WTC11 (cell line): ENCODE measurements around the gene RPL10. TPM values are rescaled to one million over a fixed set of nuclear protein-coding genes. Genes with fewer than 3 reads are reported as not detected.

Experiments
- ATAC-seq: fragments of 200-7000 bp; cut with Tn5 transposase; 2 replicates; pipeline ENCODE4 v1.10.0; 2021; ENCODE audit warnings: mild to moderate bottlenecking, moderate library complexity
- CTCF ChIA-PET: fragments of 300-600 bp; sonication (Branson Sonifier 250); formaldehyde crosslinking; loops from one replicate; lab custom pipeline; 2021; ENCODE audit warnings: antibody characterized with exemption; lab: Charles Lee
- POLR2A ChIA-PET: fragments of 350-600 bp; sonication (Branson Sonifier 250); formaldehyde crosslinking; loops from one replicate; lab custom pipeline; 2021; ENCODE audit warnings: antibody characterized with exemption; lab: Charles Lee
- DNase-seq: peaks from one replicate; pipeline ENCODE4 v3.0.0; 2021; ENCODE audit warnings: low spot score
- H3K27ac Mint-ChIP-seq: 2 replicates; pipeline ENCODE4 v1.8.0; 2021; ENCODE audit warnings: mixed read lengths
- H3K27me3 Mint-ChIP-seq: 2 replicates; pipeline ENCODE4 v1.8.0; 2021; ENCODE audit warnings: low read depth, mild to moderate bottlenecking, moderate library complexity, mixed read lengths
- H3K36me3 Mint-ChIP-seq: 2 replicates; pipeline ENCODE4 v1.8.0; 2021; ENCODE audit warnings: mixed read lengths
- H3K4me1 Mint-ChIP-seq: 2 replicates; pipeline ENCODE4 v1.8.0; 2022; ENCODE audit warnings: mixed read lengths
- H3K4me3 Mint-ChIP-seq: 2 replicates; pipeline ENCODE4 v1.8.0; 2021; ENCODE audit warnings: mild to moderate bottlenecking, moderate library complexity, mixed read lengths
- H3K9me3 Mint-ChIP-seq: 2 replicates; pipeline ENCODE4 v1.8.0; 2021; ENCODE audit warnings: mixed read lengths
- ATF1 ChIP-seq: sonication (generic); formaldehyde crosslinking; IDR thresholded peaks from 2 replicates; pipeline ENCODE4 v1.8.1; 2023; ENCODE audit warnings: mild to moderate bottlenecking, moderate library complexity, missing genetic modification reagents
- CBFB ChIP-seq: sonication (generic); formaldehyde crosslinking; IDR thresholded peaks from 2 replicates; pipeline ENCODE4 v1.8.1; 2022; ENCODE audit warnings: mild to moderate bottlenecking, low read depth, missing genetic modification reagents
- CREB1 ChIP-seq: sonication (generic); formaldehyde crosslinking; IDR thresholded peaks from 2 replicates; pipeline ENCODE4 v1.8.0; 2023; ENCODE audit warnings: mild to moderate bottlenecking, missing genetic modification reagents
- EMX1 ChIP-seq: fragments of 250-450 bp; sonication (Bioruptor Pico); IDR thresholded peaks from 2 replicates; pipeline ENCODE4 v1.8.0; 2021; ENCODE audit warnings: mild to moderate bottlenecking
- GTF2I ChIP-seq: fragments of 250-450 bp; sonication (Bioruptor Pico); conservative IDR thresholded peaks from 2 replicates; pipeline ENCODE4 v1.4.0; 2021; ENCODE audit warnings: mild to moderate bottlenecking
- HMGA2 ChIP-seq: fragments of 250-450 bp; sonication (Bioruptor Pico); IDR thresholded peaks from 2 replicates; pipeline ENCODE4 v1.4.0; 2021; ENCODE audit warnings: mild to moderate bottlenecking, moderate library complexity
- JUN ChIP-seq: sonication (generic); formaldehyde crosslinking; IDR thresholded peaks from 2 replicates; pipeline ENCODE4 v1.8.0; 2023; ENCODE audit warnings: mild to moderate bottlenecking, missing genetic modification reagents
- KAT7 ChIP-seq: sonication (generic); formaldehyde crosslinking; IDR thresholded peaks from 2 replicates; pipeline ENCODE4 v1.8.1; 2023; ENCODE audit warnings: missing genetic modification reagents, mild to moderate bottlenecking, borderline replicate concordance
- MXD4 ChIP-seq: fragments of 250-450 bp; sonication (Bioruptor Pico); IDR thresholded peaks from 2 replicates; pipeline ENCODE4 v1.8.0; 2021; ENCODE audit warnings: mild to moderate bottlenecking, moderate library complexity, borderline replicate concordance
- NFE2L1 ChIP-seq: sonication (generic); formaldehyde crosslinking; IDR thresholded peaks from 2 replicates; pipeline ENCODE4 v1.8.1; 2023; ENCODE audit warnings: missing genetic modification reagents
- NR3C1 ChIP-seq: sonication (generic); formaldehyde crosslinking; conservative IDR thresholded peaks from 2 replicates; pipeline ENCODE4 v1.8.1; 2023; ENCODE audit warnings: low read depth, mild to moderate bottlenecking, missing genetic modification reagents
- PRRX2 ChIP-seq: fragments of 250-450 bp; sonication (Bioruptor Pico); IDR thresholded peaks from 2 replicates; pipeline ENCODE4 v1.8.0; 2021; ENCODE audit warnings: mild to moderate bottlenecking
- RELA ChIP-seq: sonication (generic); formaldehyde crosslinking; IDR thresholded peaks from 2 replicates; pipeline ENCODE4 v1.8.1; 2022; ENCODE audit warnings: missing genetic modification reagents, mild to moderate bottlenecking, borderline replicate concordance
- RORB ChIP-seq: fragments of 250-450 bp; sonication (Bioruptor Pico); IDR thresholded peaks from 2 replicates; pipeline ENCODE4 v1.9.0; 2021; ENCODE audit warnings: mild to moderate bottlenecking
- SMAD4 ChIP-seq: sonication (generic); formaldehyde crosslinking; IDR thresholded peaks from 2 replicates; pipeline ENCODE4 v1.8.0; 2022; ENCODE audit warnings: mild to moderate bottlenecking, missing genetic modification reagents
- TCF7 ChIP-seq: sonication (generic); formaldehyde crosslinking; IDR thresholded peaks from 2 replicates; pipeline ENCODE4 v1.8.0; 2022; ENCODE audit warnings: mild to moderate bottlenecking, low read depth, missing genetic modification reagents, moderate library complexity
- ZNF138 ChIP-seq: sonication (generic); formaldehyde crosslinking; conservative IDR thresholded peaks from 2 replicates; pipeline ENCODE4 v1.8.1; 2022; ENCODE audit warnings: mild to moderate bottlenecking, moderate library complexity, missing genetic modification reagents
- ZNF219 ChIP-seq: sonication (generic); formaldehyde crosslinking; IDR thresholded peaks from 2 replicates; pipeline ENCODE4 v1.8.0; 2023; ENCODE audit warnings: missing genetic modification reagents, mild to moderate bottlenecking, borderline replicate concordance
- ZNF232 ChIP-seq: sonication (generic); formaldehyde crosslinking; IDR thresholded peaks from 2 replicates; pipeline ENCODE4 v1.8.0; 2022; ENCODE audit warnings: mild to moderate bottlenecking, missing genetic modification reagents
- total RNA-seq: library from RNA; stranded (reverse); gene quantifications from 3 replicates; pipeline ENCODE4 v1.2.3, GENCODE V29; 2021
- TF ChIP-seq, protein P1 (sequence below): fragments of 250-450 bp; sonication (Bioruptor Pico); IDR thresholded peaks from 2 replicates; pipeline ENCODE4 v1.9.0; 2021; ENCODE audit warnings: mild to moderate bottlenecking
- TF ChIP-seq, protein P2 (sequence below): sonication (generic); formaldehyde crosslinking; IDR thresholded peaks from 2 replicates; pipeline ENCODE4 v1.8.1; 2022; ENCODE audit warnings: mild to moderate bottlenecking, missing genetic modification reagents, moderate library complexity, borderline replicate concordance
- TF ChIP-seq, protein P3 (sequence below): sonication (generic); formaldehyde crosslinking; IDR thresholded peaks from 2 replicates; pipeline ENCODE4 v1.8.1; 2023; ENCODE audit warnings: mild to moderate bottlenecking, missing genetic modification reagents, borderline replicate concordance
- TF ChIP-seq, protein P4 (sequence below): sonication (generic); formaldehyde crosslinking; IDR thresholded peaks from 2 replicates; pipeline ENCODE4 v1.8.0; 2023; ENCODE audit warnings: mild to moderate bottlenecking, missing genetic modification reagents
- TF ChIP-seq, protein P5 (sequence below): sonication (generic); formaldehyde crosslinking; IDR thresholded peaks from 2 replicates; pipeline ENCODE4 v1.8.0; 2022; ENCODE audit warnings: mild to moderate bottlenecking, missing genetic modification reagents
- TF ChIP-seq, protein P6 (sequence below): fragments of 250-450 bp; sonication (Bioruptor Pico); IDR thresholded peaks from 2 replicates; pipeline ENCODE4 v2.1.2; 2022; ENCODE audit warnings: mild to moderate bottlenecking, moderate library complexity
- TF ChIP-seq, protein P7 (sequence below): fragments of 250-450 bp; sonication (Bioruptor Pico); IDR thresholded peaks from 2 replicates; pipeline ENCODE4 v1.9.0; 2021; ENCODE audit warnings: mild to moderate bottlenecking

RPL10 gene
- total RNA-seq, 1 experiment from 2014 or later = 2,241 TPM

DNA sequence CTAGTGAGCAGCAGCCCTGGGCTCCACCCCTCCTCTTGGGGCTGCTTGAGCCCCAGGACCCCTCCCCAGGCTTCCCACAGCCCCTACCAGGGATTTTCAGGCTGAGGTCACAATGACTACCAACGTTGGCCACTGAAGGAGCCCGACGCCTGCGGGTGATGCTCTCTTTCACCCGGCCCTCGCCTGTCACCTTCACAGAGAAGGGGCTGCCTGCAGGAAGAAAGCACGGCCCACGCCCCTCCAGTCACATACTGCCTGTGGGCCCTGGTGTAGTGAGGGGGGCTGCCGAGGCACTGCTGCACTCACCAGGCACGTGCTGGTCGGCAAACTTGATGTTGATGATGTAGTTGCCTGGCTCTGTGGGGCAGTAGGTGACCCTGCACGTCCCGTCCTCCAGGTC lies 45.7 kb upstream of the RPL10 start (continued):
- TF ChIP-seq, protein P1, sequence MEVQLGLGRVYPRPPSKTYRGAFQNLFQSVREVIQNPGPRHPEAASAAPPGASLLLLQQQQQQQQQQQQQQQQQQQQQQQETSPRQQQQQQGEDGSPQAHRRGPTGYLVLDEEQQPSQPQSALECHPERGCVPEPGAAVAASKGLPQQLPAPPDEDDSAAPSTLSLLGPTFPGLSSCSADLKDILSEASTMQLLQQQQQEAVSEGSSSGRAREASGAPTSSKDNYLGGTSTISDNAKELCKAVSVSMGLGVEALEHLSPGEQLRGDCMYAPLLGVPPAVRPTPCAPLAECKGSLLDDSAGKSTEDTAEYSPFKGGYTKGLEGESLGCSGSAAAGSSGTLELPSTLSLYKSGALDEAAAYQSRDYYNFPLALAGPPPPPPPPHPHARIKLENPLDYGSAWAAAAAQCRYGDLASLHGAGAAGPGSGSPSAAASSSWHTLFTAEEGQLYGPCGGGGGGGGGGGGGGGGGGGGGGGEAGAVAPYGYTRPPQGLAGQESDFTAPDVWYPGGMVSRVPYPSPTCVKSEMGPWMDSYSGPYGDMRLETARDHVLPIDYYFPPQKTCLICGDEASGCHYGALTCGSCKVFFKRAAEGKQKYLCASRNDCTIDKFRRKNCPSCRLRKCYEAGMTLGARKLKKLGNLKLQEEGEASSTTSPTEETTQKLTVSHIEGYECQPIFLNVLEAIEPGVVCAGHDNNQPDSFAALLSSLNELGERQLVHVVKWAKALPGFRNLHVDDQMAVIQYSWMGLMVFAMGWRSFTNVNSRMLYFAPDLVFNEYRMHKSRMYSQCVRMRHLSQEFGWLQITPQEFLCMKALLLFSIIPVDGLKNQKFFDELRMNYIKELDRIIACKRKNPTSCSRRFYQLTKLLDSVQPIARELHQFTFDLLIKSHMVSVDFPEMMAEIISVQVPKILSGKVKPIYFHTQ (CRISPR knock-in tag) = no peak
- TF ChIP-seq CBFB (CRISPR knock-in tag) (no peak), SMAD4 (no peak), HMGA2 (CRISPR knock-in tag) (no peak), NFE2L1 (CRISPR knock-in tag) (no peak), MXD4 (CRISPR knock-in tag) (no peak), ATF1 (CRISPR knock-in tag) (no peak), GTF2I (CRISPR knock-in tag) (no peak), ZNF232 (no peak), EMX1 (CRISPR knock-in tag) (no peak), NR3C1 (CRISPR knock-in tag) (no peak), ZNF138 (CRISPR knock-in tag) (no peak)
- TF ChIP-seq, all 79 proteins: peak for 0

DNA sequence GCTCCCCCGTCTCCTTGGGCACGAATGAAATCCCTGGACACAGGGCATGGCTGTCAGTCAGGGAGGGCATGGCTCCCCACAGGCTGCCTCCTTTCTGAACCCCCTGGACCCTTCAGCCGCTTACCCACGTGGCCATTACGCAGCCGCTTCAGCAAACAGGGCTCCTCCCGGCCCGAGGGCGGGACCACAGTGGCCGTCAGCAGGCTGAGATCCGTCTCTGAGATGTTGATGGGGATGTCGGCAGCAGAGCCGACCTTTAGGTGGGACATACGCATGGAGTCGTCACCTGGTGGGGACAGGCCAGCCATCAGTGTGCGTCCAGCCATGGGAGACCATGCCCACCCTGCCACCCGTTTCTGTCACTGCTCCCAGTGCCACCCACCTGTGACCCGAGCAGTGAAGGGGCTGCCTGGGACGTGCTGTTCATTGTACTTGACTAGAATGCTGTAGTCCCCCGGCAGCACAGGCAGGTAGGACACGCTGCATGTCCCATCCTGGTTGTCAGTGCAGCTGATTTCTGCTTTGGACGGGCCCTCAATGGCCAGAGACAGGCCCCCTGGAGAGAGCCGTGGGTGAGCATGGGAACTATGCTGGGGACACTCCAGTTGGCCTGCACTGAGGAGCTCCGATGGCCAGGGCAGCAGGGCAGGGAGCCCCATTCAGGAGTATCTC lies 44.9 kb upstream of the RPL10 start:
- H3K4me1 Mint-ChIP-seq = no peaks in the 10 kb centered on the region
- no peak overlapping the region for H3K4me3 Mint-ChIP-seq
- peaks cover 27% of the 10 kb centered on the region for H3K36me3 Mint-ChIP-seq
- no peak overlapping the region for H3K27ac Mint-ChIP-seq
- ChIA-PET POLR2A (no interaction called here), CTCF (no interaction called here)
- H3K9me3 Mint-ChIP-seq = no peaks in the 10 kb centered on the region
- DNase-seq (no peak), ATAC-seq (no peak)
- H3K27me3 Mint-ChIP-seq = no peaks in the 10 kb centered on the region
- TF ChIP-seq, protein P2, sequence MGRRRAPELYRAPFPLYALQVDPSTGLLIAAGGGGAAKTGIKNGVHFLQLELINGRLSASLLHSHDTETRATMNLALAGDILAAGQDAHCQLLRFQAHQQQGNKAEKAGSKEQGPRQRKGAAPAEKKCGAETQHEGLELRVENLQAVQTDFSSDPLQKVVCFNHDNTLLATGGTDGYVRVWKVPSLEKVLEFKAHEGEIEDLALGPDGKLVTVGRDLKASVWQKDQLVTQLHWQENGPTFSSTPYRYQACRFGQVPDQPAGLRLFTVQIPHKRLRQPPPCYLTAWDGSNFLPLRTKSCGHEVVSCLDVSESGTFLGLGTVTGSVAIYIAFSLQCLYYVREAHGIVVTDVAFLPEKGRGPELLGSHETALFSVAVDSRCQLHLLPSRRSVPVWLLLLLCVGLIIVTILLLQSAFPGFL = no peak
- no peak for TF ChIP-seq CREB1 (CRISPR knock-in tag)
- TF ChIP-seq ZNF219 (CRISPR knock-in tag) = no peak
- TF ChIP-seq, protein P3, sequence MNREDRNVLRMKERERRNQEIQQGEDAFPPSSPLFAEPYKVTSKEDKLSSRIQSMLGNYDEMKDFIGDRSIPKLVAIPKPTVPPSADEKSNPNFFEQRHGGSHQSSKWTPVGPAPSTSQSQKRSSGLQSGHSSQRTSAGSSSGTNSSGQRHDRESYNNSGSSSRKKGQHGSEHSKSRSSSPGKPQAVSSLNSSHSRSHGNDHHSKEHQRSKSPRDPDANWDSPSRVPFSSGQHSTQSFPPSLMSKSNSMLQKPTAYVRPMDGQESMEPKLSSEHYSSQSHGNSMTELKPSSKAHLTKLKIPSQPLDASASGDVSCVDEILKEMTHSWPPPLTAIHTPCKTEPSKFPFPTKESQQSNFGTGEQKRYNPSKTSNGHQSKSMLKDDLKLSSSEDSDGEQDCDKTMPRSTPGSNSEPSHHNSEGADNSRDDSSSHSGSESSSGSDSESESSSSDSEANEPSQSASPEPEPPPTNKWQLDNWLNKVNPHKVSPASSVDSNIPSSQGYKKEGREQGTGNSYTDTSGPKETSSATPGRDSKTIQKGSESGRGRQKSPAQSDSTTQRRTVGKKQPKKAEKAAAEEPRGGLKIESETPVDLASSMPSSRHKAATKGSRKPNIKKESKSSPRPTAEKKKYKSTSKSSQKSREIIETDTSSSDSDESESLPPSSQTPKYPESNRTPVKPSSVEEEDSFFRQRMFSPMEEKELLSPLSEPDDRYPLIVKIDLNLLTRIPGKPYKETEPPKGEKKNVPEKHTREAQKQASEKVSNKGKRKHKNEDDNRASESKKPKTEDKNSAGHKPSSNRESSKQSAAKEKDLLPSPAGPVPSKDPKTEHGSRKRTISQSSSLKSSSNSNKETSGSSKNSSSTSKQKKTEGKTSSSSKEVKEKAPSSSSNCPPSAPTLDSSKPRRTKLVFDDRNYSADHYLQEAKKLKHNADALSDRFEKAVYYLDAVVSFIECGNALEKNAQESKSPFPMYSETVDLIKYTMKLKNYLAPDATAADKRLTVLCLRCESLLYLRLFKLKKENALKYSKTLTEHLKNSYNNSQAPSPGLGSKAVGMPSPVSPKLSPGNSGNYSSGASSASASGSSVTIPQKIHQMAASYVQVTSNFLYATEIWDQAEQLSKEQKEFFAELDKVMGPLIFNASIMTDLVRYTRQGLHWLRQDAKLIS (CRISPR knock-in tag) = no peak
- TF ChIP-seq, protein P4, sequence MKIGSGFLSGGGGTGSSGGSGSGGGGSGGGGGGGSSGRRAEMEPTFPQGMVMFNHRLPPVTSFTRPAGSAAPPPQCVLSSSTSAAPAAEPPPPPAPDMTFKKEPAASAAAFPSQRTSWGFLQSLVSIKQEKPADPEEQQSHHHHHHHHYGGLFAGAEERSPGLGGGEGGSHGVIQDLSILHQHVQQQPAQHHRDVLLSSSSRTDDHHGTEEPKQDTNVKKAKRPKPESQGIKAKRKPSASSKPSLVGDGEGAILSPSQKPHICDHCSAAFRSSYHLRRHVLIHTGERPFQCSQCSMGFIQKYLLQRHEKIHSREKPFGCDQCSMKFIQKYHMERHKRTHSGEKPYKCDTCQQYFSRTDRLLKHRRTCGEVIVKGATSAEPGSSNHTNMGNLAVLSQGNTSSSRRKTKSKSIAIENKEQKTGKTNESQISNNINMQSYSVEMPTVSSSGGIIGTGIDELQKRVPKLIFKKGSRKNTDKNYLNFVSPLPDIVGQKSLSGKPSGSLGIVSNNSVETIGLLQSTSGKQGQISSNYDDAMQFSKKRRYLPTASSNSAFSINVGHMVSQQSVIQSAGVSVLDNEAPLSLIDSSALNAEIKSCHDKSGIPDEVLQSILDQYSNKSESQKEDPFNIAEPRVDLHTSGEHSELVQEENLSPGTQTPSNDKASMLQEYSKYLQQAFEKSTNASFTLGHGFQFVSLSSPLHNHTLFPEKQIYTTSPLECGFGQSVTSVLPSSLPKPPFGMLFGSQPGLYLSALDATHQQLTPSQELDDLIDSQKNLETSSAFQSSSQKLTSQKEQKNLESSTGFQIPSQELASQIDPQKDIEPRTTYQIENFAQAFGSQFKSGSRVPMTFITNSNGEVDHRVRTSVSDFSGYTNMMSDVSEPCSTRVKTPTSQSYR = no peak
- TF ChIP-seq KAT7 (CRISPR knock-in tag) = no peak
- TF ChIP-seq, protein P5, sequence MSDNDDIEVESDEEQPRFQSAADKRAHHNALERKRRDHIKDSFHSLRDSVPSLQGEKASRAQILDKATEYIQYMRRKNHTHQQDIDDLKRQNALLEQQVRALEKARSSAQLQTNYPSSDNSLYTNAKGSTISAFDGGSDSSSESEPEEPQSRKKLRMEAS (CRISPR knock-in tag) = no peak
- TF ChIP-seq, protein P6, sequence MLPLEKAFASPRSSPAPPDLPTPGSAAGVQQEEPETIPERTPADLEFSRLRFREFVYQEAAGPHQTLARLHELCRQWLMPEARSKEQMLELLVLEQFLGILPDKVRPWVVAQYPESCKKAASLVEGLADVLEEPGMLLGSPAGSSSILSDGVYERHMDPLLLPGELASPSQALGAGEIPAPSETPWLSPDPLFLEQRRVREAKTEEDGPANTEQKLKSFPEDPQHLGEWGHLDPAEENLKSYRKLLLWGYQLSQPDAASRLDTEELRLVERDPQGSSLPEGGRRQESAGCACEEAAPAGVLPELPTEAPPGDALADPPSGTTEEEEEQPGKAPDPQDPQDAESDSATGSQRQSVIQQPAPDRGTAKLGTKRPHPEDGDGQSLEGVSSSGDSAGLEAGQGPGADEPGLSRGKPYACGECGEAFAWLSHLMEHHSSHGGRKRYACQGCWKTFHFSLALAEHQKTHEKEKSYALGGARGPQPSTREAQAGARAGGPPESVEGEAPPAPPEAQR (CRISPR knock-in tag) = no peak
- TF ChIP-seq, protein P7, sequence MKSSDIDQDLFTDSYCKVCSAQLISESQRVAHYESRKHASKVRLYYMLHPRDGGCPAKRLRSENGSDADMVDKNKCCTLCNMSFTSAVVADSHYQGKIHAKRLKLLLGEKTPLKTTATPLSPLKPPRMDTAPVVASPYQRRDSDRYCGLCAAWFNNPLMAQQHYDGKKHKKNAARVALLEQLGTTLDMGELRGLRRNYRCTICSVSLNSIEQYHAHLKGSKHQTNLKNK (CRISPR knock-in tag) = no peak
- no peak for TF ChIP-seq PRRX2
- TF ChIP-seq RELA (CRISPR knock-in tag) = no peak
- TF ChIP-seq TCF7 (CRISPR knock-in tag) = no peak
- no peak for TF ChIP-seq RORB (CRISPR knock-in tag)
- TF ChIP-seq ATF1 (CRISPR knock-in tag) = no peak
- no peak for TF ChIP-seq JUN (CRISPR knock-in tag)
- no peak for TF ChIP-seq EMX1 (CRISPR knock-in tag)
